ENCODE results near the gene UBE2M. TPM values are rescaled to one million over a fixed set of nuclear protein-coding genes. Genes with fewer than 3 reads are reported as not detected.

Gene UBE2M
- total RNA-seq, 1 donor from 2014 or later: 33.6 TPM

GRCh38 chr19:58563823-58564222 is 5.4 kb upstream of the UBE2M start:
- no peak for DNase-seq (ENCODE audit: extremely low spot score in 2 of 2)
- no peak overlapping the region for H3K27ac ChIP-seq
- no peaks in the 10 kb centered on the region for H3K27me3 ChIP-seq
- no peak overlapping the region for H3K4me3 ChIP-seq
- H3K9me3 ChIP-seq: no peaks in the 10 kb centered on the region
- TF ChIP-seq POLR2AphosphoS5 (IDR thresholded peaks at IDR 0.05; ENCODE audit: insufficient read depth in 1 of 2, low read depth in 1 of 2): no peak
- TF ChIP-seq POLR2A (IDR thresholded peaks at IDR 0.05): no peak
- no peak for TF ChIP-seq CTCF (IDR thresholded peaks at IDR 0.05)
- intact Hi-C loops (cut with DNase I): no loop called here
- no peaks in the 10 kb centered on the region for H3K36me3 ChIP-seq
- H3K4me1 ChIP-seq: peaks cover 35% of the 10 kb centered on the region

- Histone ChIP-seq H3K9me3 (no peaks in the 10 kb centered on the region), H3K27me3 (no peaks in the 10 kb centered on the region), H3K4me1 (peaks cover 35% of the 10 kb centered on the region), H3K36me3 (no peaks in the 10 kb centered on the region), H3K4me3 (peak overlapping the region; percentile 43 to 51), H3K27ac (no peak overlapping the region)
- no peak for DNase-seq (ENCODE audit: extremely low spot score in 2 of 2)
- no peak for TF ChIP-seq POLR2AphosphoS5 (IDR thresholded peaks at IDR 0.05; ENCODE audit: insufficient read depth in 1 of 2, low read depth in 1 of 2)
- no peak for TF ChIP-seq POLR2A (IDR thresholded peaks at IDR 0.05)
- TF ChIP-seq CTCF (IDR thresholded peaks at IDR 0.05): no peak
- intact Hi-C loops (cut with DNase I): no loop called here
Measured at GRCh38 chr19:58563034-58563573, 4.7 kb upstream of the UBE2M start.

- no peak for DNase-seq (ENCODE audit: extremely low spot score in 2 of 2)
- peak in 1 of 2 donors; percentile 25 for TF ChIP-seq POLR2AphosphoS5 (IDR thresholded peaks at IDR 0.05; ENCODE audit: insufficient read depth in 1 of 2, low read depth in 1 of 2)
- no peak for TF ChIP-seq CTCF (IDR thresholded peaks at IDR 0.05)
- no peak for TF ChIP-seq POLR2A (IDR thresholded peaks at IDR 0.05)
- intact Hi-C loops (cut with DNase I): no loop called here
- peak overlapping the region; percentile 43 to 51 for H3K4me3 ChIP-seq
- H3K27ac ChIP-seq: peak overlapping the region; percentile 5
- H3K9me3 ChIP-seq: no peaks in the 10 kb centered on the region
- no peaks in the 10 kb centered on the region for H3K27me3 ChIP-seq
- no peaks in the 10 kb centered on the region for H3K36me3 ChIP-seq
- peaks cover 41% of the 10 kb centered on the region for H3K4me1 ChIP-seq
Measured at GRCh38 chr19:58562122-58563033, 4.0 kb upstream of the UBE2M start.

GRCh38 chr19:58561373-58562121 is 3.1 kb upstream of the UBE2M start:
- Histone ChIP-seq H3K9me3 (no peaks in the 10 kb centered on the region), H3K4me1 (peaks cover 49% of the 10 kb centered on the region), H3K27me3 (no peaks in the 10 kb centered on the region), H3K36me3 (peaks cover 0 to 1% of the 10 kb centered on the region in 2 donors), H3K27ac (no peak overlapping the region), H3K4me3 (peak overlapping the region; percentile 43 to 51)
- DNase-seq (ENCODE audit: extremely low spot score in 2 of 2): no peak
- intact Hi-C loops (cut with DNase I): no loop called here
- no peak for TF ChIP-seq CTCF (IDR thresholded peaks at IDR 0.05)
- no peak for TF ChIP-seq POLR2AphosphoS5 (IDR thresholded peaks at IDR 0.05; ENCODE audit: insufficient read depth in 1 of 2, low read depth in 1 of 2)
- TF ChIP-seq POLR2A (IDR thresholded peaks at IDR 0.05): no peak
